ENCODE data around the gene POM121L2.

DNA sequence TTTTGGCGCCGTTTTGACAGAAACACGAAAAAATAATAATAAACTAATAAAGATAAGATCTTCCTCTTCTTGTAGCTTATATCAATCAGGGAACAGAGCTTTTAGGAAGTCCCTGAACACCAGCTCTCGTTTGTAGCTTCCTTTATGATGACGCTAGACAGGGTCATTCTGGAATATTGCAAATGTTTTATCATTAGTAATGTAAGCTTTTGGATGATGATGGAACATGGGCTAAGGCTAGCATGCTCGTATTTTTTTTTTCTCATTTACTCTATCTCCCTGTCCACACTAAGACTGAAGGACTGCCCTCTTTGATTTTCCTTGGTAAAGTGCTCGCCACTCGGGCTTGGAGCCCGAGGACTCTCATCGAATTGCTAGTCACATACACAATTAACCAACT, 22.1 kb upstream of the POM121L2 start:
- TF ChIP-seq, protein P1, sequence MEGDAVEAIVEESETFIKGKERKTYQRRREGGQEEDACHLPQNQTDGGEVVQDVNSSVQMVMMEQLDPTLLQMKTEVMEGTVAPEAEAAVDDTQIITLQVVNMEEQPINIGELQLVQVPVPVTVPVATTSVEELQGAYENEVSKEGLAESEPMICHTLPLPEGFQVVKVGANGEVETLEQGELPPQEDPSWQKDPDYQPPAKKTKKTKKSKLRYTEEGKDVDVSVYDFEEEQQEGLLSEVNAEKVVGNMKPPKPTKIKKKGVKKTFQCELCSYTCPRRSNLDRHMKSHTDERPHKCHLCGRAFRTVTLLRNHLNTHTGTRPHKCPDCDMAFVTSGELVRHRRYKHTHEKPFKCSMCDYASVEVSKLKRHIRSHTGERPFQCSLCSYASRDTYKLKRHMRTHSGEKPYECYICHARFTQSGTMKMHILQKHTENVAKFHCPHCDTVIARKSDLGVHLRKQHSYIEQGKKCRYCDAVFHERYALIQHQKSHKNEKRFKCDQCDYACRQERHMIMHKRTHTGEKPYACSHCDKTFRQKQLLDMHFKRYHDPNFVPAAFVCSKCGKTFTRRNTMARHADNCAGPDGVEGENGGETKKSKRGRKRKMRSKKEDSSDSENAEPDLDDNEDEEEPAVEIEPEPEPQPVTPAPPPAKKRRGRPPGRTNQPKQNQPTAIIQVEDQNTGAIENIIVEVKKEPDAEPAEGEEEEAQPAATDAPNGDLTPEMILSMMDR (conservative IDR thresholded peaks at IDR 0.05 in 1 of 2, IDR thresholded peaks at IDR 0.05 in 1 of 2; ENCODE audit: extremely low read depth in 1 of 2, insufficient read depth in 1 of 2, low read depth in 1 of 2, low read length in 2 of 2), result no peak
- no peak for TF ChIP-seq EZH2 (IDR thresholded peaks at IDR 0.05; ENCODE audit: borderline replicate concordance, low read length)
